HG02852 (cell line): ENCODE measurements around the gene OR13C9.
"Not testable (repeated sequence)": the region's sequence is repeated elsewhere in the genome, so short reads cannot be mapped to it uniquely, and the experiment has no call there.

Source experiments
- ATAC-seq: cut with Tn5 transposase; IDR thresholded peaks from one replicate; pipeline ENCODE4 v1.9.1; 2021; ENCODE audit warnings: mild to moderate bottlenecking, moderate library complexity; ENCODE audit not compliant: unreplicated experiment

Gene OR13C9, protein sequence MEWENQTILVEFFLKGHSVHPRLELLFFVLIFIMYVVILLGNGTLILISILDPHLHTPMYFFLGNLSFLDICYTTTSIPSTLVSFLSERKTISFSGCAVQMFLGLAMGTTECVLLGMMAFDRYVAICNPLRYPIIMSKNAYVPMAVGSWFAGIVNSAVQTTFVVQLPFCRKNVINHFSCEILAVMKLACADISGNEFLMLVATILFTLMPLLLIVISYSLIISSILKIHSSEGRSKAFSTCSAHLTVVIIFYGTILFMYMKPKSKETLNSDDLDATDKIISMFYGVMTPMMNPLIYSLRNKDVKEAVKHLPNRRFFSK

DNA sequence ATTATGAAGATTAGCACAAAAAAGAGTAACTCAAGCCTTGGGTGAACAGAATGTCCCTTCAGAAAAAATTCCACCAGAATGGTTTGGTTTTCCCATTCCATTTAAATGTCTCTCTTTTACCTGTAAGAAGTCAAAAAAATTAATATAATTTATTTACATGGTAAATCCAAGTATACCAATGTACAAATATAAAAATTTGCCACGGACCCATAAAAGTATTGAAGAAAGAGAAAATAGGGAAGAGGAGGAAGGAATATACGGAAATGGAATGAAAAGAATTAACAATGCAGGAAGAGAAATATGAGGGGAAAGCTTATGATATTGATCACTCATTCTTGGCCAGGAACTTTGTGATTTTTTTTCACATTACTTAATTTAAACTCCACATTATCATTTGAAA lies at the start of gene OR13C9:
OR13C9 (minus strand) TSS at position 101 of the 400 bp plus-strand sequence; CDS start at position 101, 0 bp downstream.
- ATAC-seq: no peak

DNA sequence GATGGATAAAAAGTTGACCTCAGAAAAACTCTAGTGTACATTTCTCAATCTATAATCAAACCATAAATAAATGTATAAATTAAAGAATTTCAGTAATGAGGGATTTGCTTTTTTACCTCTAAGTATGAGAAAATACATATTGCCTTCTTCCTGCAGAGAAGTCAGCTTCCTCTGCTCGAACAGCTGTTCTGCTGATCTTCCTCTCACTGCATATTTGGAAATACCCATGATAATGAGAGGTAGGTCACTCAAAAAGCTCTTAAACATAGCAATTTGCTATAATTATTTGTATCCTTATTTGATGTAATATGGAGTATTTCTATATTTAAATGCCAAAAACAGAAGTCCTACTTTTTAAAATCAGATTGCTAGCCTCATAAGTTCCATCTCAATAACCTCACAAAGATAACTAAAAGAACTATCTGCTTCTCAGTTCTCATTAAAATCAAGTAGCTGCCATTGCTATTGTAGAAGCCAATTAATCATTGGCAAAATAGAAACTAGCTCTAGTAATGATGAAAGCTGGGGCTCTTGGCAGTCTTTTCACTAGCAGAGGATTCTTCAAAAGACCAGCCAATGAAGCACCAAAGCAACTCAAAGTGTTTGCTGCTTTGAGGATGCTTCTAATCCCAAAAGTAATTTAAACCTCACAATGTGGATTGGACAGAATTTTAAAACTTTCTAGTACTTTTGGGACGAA lies 40.6 kb upstream of the OR13C9 start:
- ATAC-seq: no peak

DNA sequence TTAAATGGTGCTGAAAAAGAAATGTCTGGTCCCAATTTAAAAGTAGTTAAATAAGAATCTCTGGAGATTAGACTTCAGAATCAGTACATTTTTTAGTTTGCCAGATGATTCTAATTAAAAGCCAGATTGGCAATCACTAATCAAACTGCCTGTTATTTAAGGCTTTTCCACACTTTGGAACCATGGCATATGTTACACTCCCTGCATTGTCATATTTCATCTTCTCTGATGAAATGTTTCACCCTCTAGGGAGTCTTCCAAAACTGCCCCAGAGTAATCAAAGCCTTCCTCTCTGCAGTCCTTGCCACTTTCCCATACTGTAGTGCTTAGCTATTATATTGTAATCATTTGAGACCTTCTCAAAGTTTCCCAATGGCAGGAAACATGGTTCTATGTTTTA lies 17.5 kb upstream of the OR13C9 start:
- ATAC-seq: no peak

DNA sequence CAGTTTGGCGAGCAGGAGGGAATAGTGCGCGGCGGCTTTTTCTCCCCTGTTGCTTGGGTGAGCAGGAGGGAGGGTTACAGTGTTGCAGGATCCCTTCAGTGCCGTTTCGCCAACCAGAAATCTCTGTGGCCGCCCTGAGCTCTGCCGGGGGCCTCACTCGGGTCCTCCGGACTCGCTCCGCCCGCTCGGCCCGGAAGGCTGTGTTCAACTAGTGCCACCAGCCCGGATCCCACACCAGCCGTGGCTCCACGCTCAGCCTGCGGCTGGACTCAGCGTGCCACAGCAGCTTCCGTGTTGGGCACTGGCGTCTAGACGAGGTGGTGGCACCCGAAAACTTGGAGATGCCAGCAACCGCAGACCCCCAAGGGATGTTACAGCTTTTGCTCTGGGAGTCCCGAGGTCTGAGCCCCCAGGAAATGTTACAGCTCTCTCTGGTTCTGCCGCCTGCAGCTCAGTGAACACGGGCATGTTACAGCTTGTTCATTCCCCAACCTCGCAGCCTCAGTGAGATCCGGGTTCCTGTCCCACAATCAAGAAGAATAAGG lies 16.0 kb upstream of the OR13C9 start:
- ATAC-seq: no peak

DNA sequence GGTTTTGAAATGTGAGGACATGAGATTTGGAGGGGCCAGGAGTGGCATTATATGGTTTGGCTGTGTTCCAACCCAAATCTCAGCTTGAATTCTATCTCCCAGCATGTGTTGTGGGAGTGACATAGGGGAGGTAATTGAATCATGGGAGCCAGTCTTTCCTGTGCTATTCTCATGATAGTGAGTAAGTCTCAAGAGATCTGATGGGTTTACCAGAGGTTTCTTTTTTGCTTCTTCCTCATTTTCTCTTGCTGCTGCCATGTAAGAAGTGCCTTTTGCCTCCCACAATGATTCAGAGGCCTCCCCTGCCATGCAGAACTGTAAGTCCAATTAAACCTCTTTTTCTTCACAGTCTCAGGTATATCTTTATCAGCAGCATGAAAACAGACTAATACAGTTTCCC lies 8.0 kb upstream of the OR13C9 start:
- not testable (repeated sequence) for ATAC-seq

DNA sequence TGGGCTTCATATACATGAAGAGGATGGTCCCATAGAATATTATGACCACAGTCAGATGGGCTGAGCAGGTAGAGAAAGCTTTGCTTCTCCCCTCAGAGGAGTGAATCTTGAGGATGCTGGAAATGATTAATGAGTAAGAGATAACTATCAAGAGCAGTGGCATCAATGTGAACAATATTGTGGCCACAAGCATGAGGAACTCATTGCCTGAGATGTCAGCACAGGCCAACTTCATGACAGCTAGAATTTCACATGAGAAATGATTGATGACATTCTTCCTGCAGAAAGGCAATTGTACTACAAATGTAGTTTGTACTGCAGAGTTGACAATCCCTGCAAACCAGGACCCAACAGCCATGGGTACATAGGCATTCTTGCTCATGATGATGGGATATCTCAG lies 586 bp downstream of the OR13C9 start:
- no peak for ATAC-seq

DNA sequence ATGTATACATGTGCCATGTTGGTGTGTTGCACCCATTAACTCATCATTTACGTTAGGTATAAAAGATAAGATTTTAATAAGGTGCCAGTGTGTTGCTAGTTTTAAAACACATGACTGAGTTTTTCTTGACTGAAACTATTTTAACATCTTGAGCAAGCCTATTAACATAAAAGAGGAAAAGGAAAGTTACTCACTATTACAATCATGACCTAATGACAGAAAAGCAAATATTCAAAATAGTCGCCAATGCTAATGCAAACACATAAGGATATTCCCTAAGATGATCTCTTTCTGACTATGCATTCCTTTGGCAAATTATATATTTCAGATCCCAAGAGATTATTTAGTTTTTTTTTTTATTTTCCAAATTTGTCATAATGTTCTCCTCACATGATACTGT lies 6.8 kb downstream of the OR13C9 start:
- ATAC-seq: no peak

DNA sequence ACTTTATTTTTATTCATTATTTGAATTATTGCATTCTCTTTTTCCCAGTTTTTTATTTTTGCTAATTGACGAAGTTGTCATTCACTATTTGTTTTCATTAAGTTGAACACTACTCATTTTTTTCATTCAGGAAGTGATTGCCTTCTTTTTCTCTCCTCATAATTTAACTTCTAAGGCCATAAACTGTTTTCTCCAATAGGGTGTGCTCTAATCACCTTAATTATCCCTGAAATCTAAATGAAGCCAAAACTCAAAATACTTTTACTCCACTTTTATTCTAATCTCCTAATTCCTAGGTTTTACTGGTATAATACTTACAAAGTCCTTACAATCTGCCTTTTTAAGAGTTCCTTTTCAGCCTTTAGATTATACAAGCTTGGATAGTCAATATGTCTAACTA lies 9.7 kb downstream of the OR13C9 start:
- no peak for ATAC-seq

DNA sequence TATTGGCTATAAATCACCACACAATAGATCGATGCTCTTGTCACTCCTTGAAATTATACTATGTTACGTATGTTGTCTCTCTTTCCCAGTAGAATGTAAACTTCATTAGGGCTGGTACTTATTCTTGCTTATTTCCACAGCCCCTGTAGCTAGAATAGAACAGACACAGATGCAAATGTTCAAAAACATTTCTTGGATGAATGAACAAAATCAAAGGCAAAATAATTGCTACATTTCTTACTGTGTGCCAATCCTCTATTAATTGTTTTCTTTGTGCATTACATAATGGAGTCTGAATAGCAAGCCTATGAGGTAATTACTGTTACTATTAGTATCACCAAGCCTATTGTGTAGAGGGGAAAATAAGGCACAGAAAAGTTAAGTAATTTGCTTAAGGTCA lies 11.9 kb downstream of the OR13C9 start:
- no peak for ATAC-seq

DNA sequence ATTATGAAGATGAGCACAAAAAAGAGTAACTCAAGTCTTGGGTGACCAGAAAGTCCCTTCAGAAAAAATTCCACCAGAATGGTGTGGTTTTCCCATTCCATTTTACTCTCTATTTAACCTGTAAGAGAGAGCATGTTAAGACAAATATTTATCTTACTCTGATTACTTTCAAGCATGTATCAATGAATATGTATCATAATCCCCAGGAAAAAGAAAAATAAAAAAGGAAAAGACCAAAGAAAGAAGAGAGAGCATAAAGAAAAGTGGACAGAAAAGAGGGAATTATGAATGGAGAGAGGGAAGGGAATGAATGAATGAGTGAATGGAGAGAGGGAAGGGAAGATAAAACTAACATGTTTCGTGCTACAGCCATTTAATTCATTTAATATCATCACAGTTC lies 12.5 kb downstream of the OR13C9 start, which contains the start of gene OR13C2:
OR13C2 (minus strand) TSS at position 101 of the 400 bp plus-strand sequence; CDS start at position 101, 0 bp downstream.
- not testable (repeated sequence) for ATAC-seq

DNA sequence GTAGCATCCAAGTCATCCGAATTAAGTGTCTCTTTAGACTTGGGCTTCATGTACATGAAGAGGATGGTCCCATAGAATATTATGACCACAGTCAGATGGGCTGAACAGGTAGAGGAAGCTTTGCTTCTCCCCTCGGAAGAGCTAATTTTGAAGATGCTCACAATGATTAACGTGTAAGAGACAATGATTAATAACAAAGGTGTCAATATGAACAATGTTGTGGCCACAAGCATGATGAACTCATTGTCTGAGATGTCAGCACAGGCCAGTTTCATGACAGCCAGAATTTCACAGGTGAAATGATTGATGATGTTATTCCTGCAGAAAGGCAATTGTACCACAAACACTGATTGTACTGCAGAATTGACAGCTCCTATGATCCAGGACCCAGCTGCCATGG lies 13.2 kb downstream of the OR13C9 start:
- no peak for ATAC-seq

DNA sequence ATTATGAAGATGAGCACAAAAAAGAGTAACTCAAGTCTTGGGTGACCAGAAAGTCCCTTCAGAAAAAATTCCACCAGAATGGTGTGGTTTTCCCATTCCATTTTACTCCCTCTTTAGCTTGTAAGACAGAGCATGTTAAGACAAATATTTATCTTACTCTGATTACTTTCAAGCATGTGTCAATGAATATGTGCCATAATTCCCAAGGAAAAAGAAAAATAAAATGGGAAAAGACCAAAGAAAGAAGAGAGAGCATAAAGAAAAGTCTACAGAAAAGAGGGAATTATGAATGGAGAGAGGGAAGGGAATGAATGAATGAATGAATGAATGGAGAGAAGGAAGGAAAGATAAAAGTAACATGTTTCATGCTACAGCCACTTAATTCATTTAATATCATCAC lies 18.7 kb downstream of the OR13C9 start, which contains the start of gene OR13C5:
OR13C5 (minus strand) TSS at position 101 of the 400 bp plus-strand sequence; CDS start at position 101, 0 bp downstream.
- not testable (repeated sequence) for ATAC-seq

DNA sequence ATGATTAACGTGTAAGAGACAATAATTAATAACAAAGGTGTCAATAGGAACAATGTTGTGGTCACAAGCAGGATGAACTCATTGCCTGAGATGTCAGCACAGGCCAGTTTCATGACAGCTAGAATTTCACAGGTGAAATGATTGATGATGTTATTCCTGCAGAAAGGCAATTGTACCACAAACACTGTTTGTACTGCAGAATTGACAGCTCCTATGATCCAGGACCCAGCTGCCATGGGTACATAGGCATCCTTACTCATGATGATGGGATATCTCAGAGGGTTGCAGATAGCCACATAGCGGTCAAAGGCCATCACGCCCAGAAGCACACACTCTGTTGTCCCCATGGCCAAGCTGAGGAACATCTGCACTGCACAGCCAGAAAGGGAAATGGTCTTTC lies 19.3 kb downstream of the OR13C9 start:
- ATAC-seq: not testable (repeated sequence)

DNA sequence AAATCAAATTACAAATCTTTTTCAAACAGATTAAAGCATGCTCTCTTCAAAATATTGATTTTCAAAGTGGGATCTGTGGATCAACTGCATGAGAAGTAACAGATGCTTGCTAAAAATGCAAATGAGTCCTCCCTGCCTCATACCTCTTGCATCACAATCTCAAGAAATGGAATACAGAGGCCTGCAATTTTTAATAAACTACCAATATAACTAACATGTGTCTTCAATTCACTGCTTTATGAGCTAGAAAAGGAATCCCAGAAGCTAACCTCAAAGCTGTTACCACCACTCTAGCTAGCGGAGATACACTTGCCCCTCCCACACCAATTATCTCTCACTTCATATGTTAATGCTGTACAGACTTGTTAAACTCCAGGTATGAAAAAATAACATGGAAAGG lies 28.4 kb downstream of the OR13C9 start:
- no peak for ATAC-seq

DNA sequence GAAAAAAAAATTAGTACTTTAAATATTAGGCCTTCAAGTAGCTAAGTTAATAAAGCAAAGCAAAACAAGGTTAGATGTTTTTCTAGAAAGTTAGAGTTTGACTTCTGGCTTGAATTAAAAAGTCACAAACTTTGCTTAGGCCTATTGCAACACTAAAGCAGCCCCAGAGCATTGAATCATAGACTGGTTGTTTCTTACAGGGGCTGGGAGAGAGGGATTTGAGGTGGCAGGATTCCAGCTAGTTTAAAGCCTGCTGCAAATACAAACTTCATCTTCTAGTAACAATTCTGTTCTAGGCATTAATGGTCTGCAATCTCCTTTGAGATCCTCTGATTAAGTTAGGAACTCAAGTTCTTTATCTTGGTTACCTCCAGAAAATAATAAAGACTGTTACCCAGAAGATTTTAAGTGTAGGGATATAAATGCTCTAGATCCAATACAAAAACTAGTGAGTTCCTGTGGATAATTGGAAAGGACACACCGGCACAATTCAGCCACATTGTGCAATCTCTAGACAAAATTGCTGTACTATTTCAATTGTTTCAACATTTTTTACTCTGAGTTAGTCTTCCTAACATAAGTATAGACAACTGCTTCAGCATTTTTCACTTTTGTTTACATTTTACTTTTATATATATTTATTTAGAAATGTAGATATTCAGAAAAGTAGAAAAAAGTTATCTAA lies 31.4 kb downstream of the OR13C9 start:
- ATAC-seq: no peak

DNA sequence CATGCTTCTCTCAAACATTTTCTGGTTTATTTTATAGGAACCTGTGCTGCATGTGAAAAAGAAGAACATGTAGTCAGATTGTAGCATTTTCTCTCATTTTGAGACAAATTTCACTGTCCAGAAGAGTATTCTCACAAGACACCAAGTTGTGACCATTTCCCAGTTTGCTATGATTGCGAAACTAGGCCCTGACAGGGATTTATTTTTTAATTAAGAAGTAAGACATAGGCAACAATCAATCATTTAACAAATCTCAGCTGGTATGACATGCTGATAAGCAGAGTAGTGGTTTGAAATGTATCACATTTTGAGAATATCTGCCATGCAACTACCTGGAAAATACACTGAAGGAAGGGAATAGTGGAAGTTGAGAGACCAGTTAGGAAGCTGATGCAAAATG lies 37.4 kb downstream of the OR13C9 start:
- no peak for ATAC-seq

DNA sequence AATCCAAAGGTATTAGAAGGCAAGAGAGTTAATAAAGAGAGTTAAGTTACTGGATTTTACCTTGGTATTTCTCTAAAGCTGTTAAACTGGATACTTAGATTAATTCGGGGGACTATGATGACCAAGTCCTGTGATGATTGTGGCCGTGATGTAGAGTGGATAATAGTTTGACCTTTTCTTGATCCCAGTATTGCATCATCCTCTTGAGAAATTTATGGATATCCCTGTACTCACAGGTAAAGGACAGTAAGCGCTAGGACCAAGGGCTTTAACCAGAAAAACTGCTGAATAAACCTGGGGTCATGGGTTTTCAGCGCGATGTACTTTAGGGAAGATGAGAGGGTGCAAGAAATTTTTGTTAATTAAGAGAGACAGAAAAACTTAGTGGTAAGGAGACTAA lies 40.7 kb downstream of the OR13C9 start:
- no peak for ATAC-seq

DNA sequence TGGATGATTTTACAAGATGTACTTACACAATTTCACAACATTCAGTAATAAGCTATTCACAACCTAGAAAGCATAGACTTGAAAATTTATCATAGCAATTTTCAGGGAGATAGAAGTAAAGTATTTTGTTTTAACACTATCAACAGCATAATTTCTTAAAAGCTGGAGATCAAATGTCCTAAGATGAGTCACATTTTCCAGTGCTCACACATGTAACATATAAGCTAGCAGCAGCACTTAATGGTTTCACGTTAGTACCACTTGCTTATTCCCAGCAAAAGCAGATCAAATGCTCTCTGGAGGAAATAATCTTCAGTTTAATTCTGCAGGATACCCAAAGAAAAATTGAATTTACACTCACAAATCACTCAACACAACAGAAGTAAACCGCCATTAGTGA lies 42.5 kb downstream of the OR13C9 start:
- no peak for ATAC-seq

DNA sequence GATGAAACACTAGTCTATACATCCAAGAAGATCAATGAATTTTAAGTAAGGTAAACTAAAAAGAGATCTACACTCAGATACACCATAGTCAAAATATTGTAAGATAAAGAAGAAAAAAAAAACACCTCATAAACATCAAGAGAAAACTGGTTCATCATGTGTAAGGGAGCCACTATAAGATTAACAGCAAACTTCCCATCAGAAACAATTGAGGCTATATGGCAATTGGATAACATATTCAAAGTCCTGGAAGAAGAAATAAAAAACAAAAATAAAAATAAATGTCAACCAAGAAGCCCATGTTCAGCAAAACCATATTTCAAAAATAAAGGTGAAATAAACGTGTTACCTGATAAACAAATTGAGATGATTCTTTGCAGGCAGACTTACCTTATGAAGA lies 45.4 kb downstream of the OR13C9 start:
- no peak for ATAC-seq

DNA sequence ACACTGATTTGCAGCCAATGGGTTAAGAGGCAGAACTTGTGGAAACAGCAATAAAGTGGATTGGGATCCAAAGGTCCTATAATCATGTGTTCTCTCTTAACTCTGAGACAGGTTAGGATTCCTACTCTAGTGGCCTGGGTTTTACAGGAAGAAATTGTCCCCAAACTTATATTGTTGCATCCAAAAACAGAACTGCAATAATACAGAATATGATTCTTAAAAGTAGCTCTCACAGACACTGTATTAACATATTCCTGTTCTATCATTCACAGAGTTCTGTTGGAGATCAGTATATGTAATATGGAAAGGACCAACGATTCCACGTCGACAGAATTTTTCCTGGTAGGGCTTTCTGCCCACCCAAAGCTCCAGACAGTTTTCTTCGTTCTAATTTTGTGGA lies 49.1 kb downstream of the OR13C9 start, which contains the start of gene OR13C8:
OR13C8 (plus strand) TSS at position 301 of the 400 bp plus-strand sequence; CDS start at position 301, 0 bp downstream.
- ATAC-seq: no peak
